C4-2B (cell line): ENCODE measurements around the gene ZNF516.

Source experiments
- ZFX ChIP-seq: fragments of 450-650 bp; IDR thresholded peaks from 2 replicates; pipeline ENCODE4 v1.6.1; 2017
- TF ChIP-seq, protein P1 (sequence below): fragments of 450-650 bp; conservative IDR thresholded peaks from 2 replicates; pipeline ENCODE4 v1.5.1; 2017; ENCODE audit warnings: mild to moderate bottlenecking

DNA sequence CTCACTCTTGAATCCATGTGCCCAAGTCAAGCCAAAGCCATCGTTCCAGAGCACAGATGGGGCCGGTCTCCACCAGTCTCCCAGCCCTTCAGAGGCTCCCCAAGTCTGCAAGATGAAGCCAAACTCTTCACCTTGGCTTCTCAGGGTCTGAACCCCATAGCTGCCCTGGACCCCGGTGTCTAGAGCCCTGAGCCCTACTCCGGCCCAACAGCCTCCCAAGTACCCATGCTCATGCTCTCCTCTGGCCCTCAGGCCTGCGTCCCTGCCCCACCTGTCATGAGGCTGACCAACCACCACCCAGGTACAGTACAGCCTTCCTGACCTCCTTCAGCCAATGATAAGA lies 46.0 kb downstream of the ZNF516 start:
- TF ChIP-seq, protein P1, sequence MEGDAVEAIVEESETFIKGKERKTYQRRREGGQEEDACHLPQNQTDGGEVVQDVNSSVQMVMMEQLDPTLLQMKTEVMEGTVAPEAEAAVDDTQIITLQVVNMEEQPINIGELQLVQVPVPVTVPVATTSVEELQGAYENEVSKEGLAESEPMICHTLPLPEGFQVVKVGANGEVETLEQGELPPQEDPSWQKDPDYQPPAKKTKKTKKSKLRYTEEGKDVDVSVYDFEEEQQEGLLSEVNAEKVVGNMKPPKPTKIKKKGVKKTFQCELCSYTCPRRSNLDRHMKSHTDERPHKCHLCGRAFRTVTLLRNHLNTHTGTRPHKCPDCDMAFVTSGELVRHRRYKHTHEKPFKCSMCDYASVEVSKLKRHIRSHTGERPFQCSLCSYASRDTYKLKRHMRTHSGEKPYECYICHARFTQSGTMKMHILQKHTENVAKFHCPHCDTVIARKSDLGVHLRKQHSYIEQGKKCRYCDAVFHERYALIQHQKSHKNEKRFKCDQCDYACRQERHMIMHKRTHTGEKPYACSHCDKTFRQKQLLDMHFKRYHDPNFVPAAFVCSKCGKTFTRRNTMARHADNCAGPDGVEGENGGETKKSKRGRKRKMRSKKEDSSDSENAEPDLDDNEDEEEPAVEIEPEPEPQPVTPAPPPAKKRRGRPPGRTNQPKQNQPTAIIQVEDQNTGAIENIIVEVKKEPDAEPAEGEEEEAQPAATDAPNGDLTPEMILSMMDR = no peak
- no peak for TF ChIP-seq ZFX
